ENCODE results near the gene TAF3.

Gene TAF3

DNA sequence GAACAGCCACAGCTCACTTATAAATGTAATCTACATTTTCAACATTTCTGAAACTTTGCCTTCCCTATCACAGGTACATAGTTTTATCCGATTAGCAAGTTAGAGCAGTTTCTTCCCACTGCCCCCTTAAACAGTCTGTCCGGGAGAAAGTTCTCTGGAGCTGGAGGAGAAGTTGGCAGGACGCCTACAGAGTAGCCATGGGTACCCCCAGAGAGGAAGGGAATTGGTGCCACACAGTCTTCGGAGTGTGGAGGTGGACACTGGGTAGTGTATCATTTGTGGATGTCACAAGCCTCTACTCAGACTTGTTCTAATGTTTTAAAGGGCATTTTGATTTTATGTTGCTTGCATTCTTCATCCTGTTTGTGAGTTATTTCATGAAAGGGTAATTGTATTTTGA lies 39.0 kb downstream of the TAF3 start:
- no peak overlapping the region for H3K4me3 ChIP-seq (ENCODE audit: low read length)
- no peak for DNase-seq (ENCODE audit: low read depth, low spot score)

DNA sequence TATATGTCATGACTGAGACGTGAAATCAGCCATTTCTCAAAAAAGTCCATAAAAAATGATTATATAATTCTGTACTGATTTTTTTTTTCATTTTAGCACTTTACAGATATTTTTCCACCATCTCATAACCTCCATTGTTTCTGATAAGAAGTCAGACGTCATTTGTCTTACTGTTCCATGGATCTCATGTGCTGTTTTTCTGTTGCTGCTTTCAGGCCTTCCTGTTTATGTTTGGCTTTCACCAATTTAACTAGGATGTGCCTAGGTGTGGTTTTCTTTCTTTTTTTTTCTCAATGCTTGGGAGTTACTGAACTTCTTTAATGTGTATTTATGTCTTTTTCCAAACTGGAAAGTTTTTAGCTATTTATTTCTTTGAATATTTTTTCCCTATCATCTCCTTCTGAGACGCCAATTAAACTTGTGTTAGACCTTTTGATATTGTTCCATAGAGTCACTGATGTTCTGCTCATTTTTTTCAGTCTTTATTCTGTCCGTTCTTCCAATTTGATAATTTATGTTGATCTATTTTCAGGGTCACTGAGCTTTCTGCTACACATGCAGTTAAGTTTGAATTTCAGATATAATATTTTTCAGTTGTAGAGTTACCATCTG lies 43.3 kb downstream of the TAF3 start:
- DNase-seq (ENCODE audit: low read depth, low spot score) = no peak
- H3K4me3 ChIP-seq (ENCODE audit: low read length) = no peak overlapping the region

DNA sequence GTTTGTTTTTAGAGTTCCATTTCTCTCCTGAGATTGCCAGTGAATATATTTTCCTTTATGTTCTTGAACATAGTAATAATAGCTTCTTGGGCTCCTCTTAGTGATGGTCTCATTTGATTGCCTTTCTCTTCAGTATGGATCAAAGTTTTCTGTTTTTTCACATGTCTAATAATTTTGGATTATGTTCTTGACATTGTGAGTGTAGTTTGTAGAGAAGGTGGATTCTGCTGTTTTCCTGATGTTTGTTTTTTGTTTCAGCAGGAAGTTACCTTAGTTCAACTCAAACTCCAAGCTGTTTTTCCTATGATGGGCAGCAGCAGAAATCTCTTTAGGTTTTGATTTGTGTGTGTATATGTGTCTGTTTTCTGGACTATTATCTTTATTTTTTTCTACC lies 43.8 kb downstream of the TAF3 start:
- no peak for DNase-seq (ENCODE audit: low read depth, low spot score)
- H3K4me3 ChIP-seq (ENCODE audit: low read length) = no peak overlapping the region

DNA sequence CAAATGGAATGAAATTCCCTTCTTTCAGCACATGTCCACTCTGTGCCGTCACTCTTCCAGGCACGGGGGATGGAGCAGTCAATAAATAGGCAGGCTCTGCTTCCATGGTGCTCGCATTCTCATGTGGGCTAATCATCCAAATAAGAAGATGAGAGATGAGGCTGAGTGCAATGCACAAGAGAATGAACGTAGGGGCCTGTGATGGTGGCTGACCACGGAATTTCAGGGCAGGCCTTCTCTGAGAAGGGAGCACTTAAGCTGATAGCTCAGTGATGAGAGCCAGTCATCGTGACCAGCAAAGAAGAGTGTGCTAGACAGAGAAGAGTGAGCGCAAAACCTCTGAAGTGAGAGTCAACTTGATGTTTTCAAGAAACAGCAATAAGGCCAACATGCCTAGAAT lies 47.9 kb downstream of the TAF3 start:
- H3K4me3 ChIP-seq (ENCODE audit: low read length) = no peak overlapping the region
- DNase-seq (ENCODE audit: low read depth, low spot score) = no peak

DNA sequence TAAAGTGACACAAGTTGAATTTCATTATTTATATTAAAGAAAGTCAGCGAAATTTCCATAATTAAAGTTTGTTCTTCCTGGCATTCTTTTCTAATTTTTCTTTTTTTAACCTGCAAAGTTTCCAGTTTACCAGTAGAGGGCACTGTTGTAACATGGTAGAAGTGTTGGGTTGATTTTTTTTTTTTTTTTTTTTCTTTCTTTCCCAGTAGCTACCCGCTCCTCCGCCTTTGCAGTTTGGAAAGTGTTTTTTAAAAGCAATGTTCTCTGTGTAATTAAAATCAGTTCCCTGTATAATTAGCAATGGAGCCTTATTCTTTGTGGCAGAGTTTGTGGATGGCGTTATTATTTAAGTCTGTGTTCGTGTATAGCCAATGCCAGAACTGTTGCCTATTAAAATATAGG lies 53.7 kb downstream of the TAF3 start:
- no peak overlapping the region for H3K4me3 ChIP-seq (ENCODE audit: low read length)
- no peak for DNase-seq (ENCODE audit: low read depth, low spot score)

DNA sequence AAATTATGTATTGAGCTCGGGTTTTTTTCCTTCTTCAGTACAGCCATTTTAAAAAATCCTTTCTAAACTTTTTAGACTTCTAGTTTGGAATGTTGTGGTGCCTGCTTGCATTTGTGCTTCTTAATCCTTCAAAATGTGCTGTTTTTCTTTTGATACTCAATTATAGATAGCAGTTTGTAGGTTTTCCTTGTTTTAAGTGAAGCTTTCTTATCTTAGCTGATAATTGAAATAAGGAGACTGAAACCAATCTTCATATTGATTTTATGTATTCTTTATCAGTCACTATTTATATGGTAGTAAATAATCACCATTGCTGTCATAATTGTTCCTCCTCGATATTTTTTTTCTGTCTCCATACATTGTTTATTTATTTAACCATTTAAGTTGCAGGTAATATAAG lies 56.6 kb downstream of the TAF3 start:
- no peak overlapping the region for H3K4me3 ChIP-seq (ENCODE audit: low read length)
- no peak for DNase-seq (ENCODE audit: low read depth, low spot score)

DNA sequence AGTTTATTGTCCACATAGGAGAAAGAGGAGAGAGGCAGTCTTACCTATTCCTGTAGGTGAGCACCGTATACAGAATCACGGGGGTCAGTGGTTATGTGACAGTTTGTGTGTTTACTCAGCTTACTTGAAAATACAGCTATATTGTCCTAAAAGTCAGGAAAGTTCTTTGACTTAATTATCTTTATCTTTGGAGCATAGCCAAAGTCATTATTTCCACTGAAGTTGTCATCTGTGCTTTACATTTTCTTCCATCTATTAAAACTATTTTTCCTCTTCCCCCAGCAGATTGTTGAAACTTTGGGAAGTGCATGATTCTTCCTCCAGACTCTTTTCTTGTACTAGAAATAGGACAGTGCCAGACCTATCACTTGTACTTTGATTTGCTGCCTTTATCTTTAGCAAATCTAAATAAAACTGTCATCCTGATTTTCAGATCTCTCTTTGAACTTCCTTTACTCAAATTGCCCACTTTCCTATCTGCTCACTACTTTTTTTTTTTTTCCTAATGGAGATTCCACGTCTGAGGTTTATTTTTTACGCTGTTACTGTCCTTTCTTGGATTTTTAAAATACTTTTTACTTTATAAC lies 58.3 kb downstream of the TAF3 start:
- DNase-seq (ENCODE audit: low read depth, low spot score) = no peak
- no peak overlapping the region for H3K4me3 ChIP-seq (ENCODE audit: low read length)

DNA sequence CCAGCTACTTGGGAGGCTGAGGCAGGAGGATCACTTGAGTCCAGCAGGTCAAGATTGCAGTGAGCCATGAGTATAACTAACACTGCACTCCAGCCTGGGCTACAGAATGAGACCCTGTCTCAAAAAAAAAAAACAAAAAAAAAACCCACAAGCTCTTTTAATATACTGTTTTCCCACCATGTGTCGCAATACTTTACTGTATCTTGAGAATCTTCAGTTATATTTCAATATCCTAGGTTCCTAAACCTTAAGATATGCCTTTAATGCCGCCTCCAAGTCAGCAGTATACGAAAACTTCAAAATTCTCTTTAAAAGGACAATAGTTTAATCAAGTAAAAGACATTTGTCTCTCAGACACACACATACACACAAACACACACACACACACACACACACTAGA lies 62.8 kb downstream of the TAF3 start:
- DNase-seq (ENCODE audit: low read depth, low spot score) = no peak
- H3K4me3 ChIP-seq (ENCODE audit: low read length) = no peak overlapping the region

DNA sequence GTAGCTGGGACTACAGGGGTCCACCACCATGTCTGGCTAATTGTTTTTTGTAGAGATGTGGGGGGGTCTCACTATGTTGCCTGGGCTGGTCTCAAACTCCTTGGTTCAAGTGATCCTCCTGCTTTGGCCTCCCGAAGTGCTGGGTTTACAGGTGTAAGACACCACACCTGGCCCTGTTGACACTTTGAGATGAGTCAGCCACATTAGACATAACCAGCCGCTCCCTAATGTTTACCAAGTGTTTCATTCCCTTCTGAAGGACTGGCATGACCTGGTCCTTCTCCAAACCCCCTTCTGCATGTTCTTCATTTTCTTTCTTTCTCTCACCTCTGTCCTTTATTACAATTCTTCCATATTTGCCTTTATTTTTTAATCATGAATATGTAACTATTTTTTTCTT lies 67.8 kb downstream of the TAF3 start:
- H3K4me3 ChIP-seq (ENCODE audit: low read length) = no peak overlapping the region
- DNase-seq (ENCODE audit: low read depth, low spot score) = no peak

DNA sequence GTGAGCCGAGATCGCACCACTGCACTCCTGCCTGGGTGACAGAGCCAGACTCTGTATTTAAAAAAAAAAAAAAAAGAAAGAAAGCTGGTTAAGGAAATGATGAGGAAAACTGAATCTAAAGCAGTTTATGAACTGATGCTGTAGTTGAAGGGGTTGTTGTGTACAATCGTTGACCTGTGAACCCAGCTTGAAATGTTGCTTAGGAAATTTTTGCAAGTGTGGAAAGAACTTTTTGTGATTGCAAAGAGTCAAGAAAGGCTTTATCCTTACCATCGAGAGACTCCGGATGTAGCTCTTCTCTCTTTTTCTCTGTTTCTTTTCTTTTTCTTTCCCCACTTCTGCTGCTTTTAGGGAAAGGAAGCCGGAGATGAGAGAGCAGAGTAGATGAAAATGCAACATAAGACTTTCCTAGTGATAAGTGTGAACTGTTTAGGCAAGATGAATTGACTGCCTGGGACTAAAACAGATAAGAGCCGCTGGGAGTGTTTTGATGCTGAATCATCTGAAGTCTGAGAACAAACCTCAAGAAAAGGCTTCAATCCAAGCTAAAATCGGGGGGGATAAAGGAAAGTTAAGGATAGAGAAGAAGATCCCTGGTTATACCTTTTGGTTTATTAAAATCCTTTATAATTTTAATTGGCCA lies 69.0 kb downstream of the TAF3 start:
- H3K4me3 ChIP-seq (ENCODE audit: low read length) = no peak overlapping the region
- DNase-seq (ENCODE audit: low read depth, low spot score) = no peak

DNA sequence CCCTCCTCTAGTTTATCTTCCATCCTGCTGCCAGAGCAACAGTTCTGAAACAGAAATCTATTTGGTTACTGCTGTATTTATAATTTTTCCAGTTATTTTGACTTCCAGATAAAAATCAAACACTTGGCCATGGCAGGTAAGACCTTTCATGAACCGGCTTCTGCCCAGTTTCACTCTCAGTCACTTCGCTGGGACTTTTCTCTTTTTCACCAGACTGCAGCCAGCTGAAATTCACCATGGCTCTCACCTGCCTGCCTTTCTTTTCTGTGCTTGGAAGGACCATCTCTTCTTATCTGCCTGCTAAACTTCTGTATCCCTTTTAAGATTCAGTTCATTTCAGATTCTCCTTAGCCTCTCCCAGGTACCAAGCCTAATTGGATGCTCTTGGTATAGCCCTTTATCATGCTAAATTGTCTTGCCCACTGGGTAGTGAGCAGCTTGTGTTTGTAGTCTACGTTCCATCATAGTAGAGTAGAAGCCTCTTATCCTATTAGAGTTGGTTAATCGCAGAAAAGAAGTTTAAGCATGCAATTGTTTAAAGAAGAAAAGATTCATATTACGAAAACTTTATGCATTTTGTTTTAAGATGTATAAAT lies 71.7 kb downstream of the TAF3 start:
- DNase-seq (ENCODE audit: low read depth, low spot score) = no peak
- no peak overlapping the region for H3K4me3 ChIP-seq (ENCODE audit: low read length)

DNA sequence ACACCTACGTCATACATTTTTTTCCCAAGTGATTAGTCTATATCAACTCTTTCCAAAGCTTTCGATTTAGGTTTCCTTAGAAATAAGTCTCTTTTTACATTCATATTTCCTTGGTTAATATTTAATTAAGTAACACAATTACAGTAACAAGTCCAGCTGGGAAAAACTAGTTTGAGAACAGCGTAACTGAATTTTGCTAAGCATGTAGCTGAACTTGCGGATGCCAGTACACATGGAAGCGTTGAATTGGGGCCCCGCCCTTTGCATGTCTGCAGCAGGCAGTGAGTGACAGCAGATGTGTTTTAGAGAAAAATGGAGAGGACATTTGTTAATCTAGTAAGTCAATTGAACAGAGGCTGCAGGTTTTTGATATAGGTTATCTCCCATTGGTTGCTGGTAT lies 72.5 kb downstream of the TAF3 start:
- no peak for DNase-seq (ENCODE audit: low read depth, low spot score)
- no peak overlapping the region for H3K4me3 ChIP-seq (ENCODE audit: low read length)

DNA sequence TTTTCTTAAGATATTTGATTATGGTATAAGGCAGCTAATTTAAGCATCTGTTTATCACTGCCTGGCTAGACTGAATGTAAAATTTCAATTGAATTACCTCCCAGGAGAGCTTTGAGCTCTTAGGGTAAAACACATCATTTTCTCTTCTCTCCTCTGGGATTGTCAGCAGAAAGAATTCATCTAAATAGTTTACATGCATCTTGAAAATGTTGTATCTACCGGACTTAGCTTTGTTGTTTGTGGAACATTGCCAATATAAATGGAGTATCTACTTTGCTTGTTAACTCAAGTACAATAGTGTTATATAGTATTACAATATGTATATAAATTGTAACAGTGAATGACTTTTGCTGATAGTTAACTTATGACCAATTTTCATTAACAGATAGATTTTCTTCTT lies 73.3 kb downstream of the TAF3 start:
- DNase-seq (ENCODE audit: low read depth, low spot score) = no peak
- H3K4me3 ChIP-seq (ENCODE audit: low read length) = no peak overlapping the region

DNA sequence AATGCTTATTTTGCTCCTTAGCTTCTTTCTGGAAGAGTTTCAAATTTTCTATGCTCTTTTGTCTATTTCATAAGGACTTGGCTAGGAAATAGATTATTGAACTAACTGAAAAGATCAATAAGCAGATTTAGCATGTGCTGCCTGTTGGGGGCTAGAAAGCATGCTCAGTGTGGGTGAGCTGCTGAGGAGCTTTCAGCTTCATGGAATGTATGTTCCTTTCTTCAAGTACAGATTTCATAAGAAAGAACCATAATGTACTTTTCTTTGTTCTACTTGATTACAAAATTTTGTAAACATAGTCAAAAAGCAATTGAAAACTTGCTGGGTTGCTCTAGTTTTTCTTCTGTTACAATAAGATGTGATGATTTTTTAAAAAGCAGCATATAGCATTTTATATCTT lies 73.8 kb downstream of the TAF3 start:
- DNase-seq (ENCODE audit: low read depth, low spot score) = no peak
- no peak overlapping the region for H3K4me3 ChIP-seq (ENCODE audit: low read length)

DNA sequence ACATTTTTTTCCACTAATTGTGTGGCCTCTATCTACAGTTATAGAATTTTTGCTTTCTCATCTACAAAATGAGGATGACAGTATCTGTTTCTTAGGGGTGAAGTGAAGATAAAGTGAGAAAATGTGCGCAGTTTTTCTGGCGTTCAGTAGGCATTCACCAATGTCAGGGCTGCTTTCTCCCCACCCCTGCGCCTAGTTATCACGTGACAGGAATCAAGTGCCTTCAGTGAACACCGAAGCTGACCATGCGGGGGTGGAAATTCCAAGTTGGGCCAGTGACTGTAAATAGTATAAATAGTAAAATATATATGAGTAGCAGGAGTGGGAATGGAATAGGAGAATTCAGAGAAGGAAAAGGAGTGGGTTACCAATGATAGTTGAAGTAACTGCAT lies 77.4 kb downstream of the TAF3 start:
- no peak for DNase-seq (ENCODE audit: low read depth, low spot score)
- no peak overlapping the region for H3K4me3 ChIP-seq (ENCODE audit: low read length)

DNA sequence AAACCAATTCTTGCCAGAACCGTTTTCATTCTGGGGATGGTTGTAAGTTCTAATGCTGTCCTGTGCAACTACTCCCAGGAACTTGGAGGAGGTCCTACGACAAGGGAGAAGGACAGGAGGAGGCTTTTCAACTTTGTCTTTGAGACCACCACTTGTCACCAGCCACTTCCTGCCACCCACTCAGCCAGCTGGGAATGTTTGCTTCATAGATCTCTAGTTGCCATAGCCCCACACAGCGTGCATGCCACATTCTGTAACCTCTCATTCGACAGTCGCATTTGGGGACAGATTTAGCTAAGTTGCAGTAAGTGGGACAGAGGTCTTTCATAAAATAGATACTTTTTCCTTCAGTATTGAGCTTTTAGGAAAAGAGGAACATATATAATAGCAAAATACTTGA lies 78.0 kb downstream of the TAF3 start:
- no peak for DNase-seq (ENCODE audit: low read depth, low spot score)
- no peak overlapping the region for H3K4me3 ChIP-seq (ENCODE audit: low read length)

DNA sequence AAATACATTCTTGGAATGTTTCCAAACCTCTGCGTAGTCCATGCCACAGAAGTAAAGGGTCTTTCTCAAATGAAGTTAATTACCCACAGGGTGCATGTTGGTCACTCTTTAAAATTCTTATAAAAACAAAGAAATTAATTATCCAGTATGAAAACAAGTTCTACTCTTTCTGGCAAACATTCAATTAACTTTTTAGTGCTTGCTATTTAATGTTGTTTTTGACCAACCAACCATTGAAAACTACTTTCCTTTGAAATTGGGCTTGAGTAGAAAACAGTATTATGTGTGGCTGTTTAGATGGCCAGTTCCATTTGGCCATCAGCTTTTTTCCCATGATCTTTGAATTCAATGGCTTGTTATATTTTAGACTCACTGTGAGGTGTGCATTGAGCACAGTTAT lies 83.0 kb downstream of the TAF3 start:
- no peak overlapping the region for H3K4me3 ChIP-seq (ENCODE audit: low read length)
- DNase-seq (ENCODE audit: low read depth, low spot score) = no peak

DNA sequence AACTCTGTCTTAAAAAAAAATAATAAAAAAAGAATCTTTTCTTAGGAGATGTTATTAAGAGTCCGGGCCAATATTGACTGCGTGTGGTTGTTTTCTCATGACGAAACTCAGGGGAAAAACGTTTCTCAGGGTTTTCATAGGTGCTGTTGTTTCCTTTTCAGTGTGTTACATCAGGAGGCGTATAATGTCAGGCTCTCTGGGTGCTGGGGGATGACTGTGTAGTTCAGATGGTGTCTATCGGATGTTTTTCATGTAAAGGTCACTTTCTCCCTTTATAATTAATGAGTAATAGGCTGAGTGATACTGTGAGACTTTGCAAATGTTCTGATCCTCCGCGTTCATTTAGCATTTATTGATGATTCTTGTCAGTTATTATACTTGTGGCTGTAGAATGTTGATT lies 84.1 kb downstream of the TAF3 start:
- H3K4me3 ChIP-seq (ENCODE audit: low read length) = no peak overlapping the region
- no peak for DNase-seq (ENCODE audit: low read depth, low spot score)

DNA sequence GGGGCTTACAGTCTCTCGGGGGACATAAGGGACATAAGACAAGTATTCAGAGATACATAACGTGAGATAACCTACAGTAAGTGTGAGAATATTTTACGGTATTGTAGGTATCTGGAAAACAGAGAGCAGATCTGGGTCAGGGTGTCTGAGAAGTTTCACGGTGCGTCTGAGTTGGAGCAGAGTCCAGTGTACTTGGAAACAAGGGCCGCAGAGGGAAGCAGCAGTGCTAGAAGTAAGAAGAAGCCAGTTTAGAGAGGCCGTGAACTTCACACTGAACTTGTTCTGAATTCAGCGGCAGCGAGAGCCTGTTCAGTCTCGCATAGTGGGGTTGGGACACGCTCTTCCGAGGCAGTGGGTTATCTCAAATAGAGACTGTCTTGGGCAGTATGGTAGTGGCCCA lies 85.5 kb downstream of the TAF3 start:
- H3K4me3 ChIP-seq (ENCODE audit: low read length) = no peak overlapping the region
- DNase-seq (ENCODE audit: low read depth, low spot score) = no peak

DNA sequence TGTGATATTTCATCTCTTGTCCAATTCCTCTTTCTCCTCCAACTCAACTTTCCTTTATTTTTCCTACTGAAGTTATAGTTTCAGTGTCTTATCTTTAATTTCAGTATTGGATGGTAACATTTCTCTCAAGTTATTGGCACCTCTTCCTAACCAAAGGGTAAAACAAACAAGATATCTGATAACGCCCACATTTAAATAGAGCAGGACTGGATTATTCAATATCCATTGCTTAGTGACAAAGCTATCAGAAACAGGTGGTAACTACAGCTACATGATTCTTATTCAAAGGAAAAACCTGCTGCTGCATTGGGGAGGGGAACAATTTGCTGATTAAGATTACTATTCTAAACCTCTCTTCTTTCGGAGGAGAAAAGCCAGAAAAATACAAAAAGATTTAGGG lies 87.8 kb downstream of the TAF3 start:
- no peak overlapping the region for H3K4me3 ChIP-seq (ENCODE audit: low read length)
- no peak for DNase-seq (ENCODE audit: low read depth, low spot score)
